ENCODE results near the gene ACADSB. TPM values are rescaled to one million over a fixed set of nuclear protein-coding genes. Genes with fewer than 3 reads are reported as not detected.

ACADSB gene
- polyA plus RNA-seq, 1 donor = 12.5 TPM

- peak; percentile 40 for DNase-seq
Measured at GRCh38 chr10:123043409-123043925, 34.7 kb downstream of the ACADSB start.

GRCh38 chr10:123044391-123044790 is 35.6 kb downstream of the ACADSB start:
- no peak for DNase-seq

GRCh38 chr10:123045961-123046731 is 37.3 kb downstream of the ACADSB start:
- DNase-seq = no peak

GRCh38 chr10:123057968-123058367 is 49.2 kb downstream of the ACADSB start:
- no peak for DNase-seq

GRCh38 chr10:123061865-123062264 is 53.1 kb downstream of the ACADSB start:
- DNase-seq = no peak

- DNase-seq = no peak
Measured at GRCh38 chr10:123062726-123063125, 53.9 kb downstream of the ACADSB start.

GRCh38 chr10:123068087-123068853 is 59.5 kb downstream of the ACADSB start:
- DNase-seq = no peak

- DNase-seq = no peak
Measured at GRCh38 chr10:123069246-123069986, 60.6 kb downstream of the ACADSB start.

GRCh38 chr10:123073187-123073586 is 64.4 kb downstream of the ACADSB start:
- no peak for DNase-seq

- DNase-seq = no peak
Measured at GRCh38 chr10:123074215-123074614, 65.4 kb downstream of the ACADSB start.

GRCh38 chr10:123081896-123082295 is 73.1 kb downstream of the ACADSB start:
- no peak for DNase-seq

GRCh38 chr10:123083811-123084210 is 75.0 kb downstream of the ACADSB start:
- no peak for DNase-seq

GRCh38 chr10:123086281-123086680 is 77.5 kb downstream of the ACADSB start:
- DNase-seq = no peak

GRCh38 chr10:123087348-123087747 is 78.5 kb downstream of the ACADSB start:
- no peak for DNase-seq

- no peak for DNase-seq
Measured at GRCh38 chr10:123087786-123088185, 79.0 kb downstream of the ACADSB start.

- DNase-seq = no peak
Measured at GRCh38 chr10:123092635-123093414, 84.0 kb downstream of the ACADSB start.

GRCh38 chr10:123093489-123093888 is 84.7 kb downstream of the ACADSB start:
- no peak for DNase-seq

GRCh38 chr10:123096452-123096851 is 87.6 kb downstream of the ACADSB start:
- no peak for DNase-seq

GRCh38 chr10:123097039-123097438 is 88.2 kb downstream of the ACADSB start:
- no peak for DNase-seq

GRCh38 chr10:123100030-123100762 is 91.4 kb downstream of the ACADSB start:
- no peak for DNase-seq

GRCh38 chr10:123101872-123102271 is 93.1 kb downstream of the ACADSB start:
- no peak for DNase-seq
